Cerebellar cortex (tissue), 1 donor: ENCODE measurements around the gene CCR2.
"Not testable (repeated sequence)": the region's sequence is repeated elsewhere in the genome, so short reads cannot be mapped to it uniquely, and the experiment has no call there.

Experiments
- DNase-seq: peaks from one replicate; pipeline ENCODE4 v3.0.0-alpha.2; 2015; ENCODE audit warnings: low spot score

The CCR2 gene

DNA sequence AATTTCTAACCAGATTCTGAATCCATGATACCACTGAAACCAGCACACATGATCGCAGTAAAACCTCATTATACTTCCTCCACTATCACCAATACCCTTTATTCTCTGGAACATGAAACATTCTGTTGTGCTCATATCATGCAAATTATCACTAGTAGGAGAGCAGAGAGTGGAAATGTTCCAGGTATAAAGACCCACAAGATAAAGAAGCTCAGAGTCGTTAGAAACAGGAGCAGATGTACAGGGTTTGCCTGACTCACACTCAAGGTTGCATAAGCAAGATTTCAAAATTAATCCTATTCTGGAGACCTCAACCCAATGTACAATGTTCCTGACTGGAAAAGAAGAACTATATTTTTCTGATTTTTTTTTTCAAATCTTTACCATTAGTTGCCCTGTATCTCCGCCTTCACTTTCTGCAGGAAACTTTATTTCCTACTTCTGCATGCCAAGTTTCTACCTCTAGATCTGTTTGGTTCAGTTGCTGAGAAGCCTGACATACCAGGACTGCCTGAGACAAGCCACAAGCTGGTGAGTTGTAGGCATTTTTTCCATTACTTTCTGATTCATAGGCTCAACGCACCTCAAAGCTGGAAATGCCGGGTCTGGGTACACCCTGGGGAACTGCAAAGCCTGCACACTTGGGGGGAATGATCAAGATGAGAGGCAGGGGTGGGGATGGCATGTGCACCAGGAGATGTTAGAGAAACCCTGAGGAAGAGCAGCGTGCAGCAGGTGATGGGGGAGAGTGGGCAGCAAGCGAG is at the start of gene CCR2:
Gene CCR2, plus strand, starts transcription at position 465 of the 764 bp plus-strand sequence. CDS start 3,417 bp downstream, outside the sequence.
- no peak for DNase-seq

DNA sequence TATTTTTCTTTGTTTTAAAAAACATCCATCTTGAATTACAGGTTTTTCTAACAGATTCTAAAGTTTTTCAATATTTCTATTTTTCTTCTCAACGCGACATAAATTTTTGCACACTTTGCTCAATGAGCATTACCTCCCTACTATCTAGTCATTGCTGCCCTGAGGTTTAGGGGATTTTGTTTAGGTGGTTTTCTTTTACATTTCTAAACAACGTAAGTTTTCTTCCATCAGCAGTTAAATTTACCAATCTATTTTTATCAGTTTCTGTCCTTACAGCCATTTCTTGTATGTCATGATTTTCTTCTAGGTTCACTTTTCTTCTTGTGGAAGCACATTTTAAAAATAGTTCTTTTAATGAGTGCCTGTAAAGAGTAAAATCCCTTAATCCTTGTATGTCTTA is 49.2 kb upstream of the CCR2 start:
- no peak for DNase-seq

DNA sequence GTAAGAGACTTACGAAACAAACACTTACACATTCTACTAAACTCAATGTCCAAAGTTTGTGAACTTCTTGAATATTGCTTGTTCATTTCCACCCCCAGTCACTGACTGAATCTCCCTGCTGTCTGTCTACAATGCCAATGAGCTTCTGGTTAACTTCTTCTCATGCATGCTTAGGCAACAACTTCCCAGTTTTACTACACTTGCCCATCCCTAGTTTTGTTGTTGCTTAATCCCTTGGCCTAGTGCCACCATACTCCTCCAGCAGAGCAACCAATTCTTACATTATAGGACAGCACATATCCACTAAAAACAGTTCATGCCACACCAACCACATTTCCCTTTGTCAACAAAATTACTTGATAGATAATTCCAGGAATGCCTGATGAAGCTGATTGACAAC is 40.9 kb upstream of the CCR2 start:
- no peak for DNase-seq

- no peak for DNase-seq
Observed at GRCh38 chr3:46314517-46314916, 39.4 kb upstream of the CCR2 start.

DNA sequence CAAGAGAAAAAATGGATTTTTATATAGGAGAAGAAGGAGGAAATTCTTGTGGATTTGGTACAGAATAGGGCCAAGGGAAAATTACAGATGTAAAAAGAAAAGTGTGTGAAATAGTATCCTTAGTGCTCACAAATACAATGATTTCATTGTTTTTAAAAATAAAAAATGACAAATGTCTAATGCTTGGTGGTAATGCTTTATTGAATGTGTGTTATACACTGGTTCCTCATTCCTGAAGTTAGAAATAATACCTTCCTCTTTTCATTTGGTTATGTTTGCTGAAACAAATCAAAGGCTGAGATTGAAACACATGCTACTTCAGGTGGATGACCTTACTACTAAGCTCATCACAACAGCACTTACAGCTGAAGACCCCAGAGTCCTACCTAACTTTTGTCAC is 37.7 kb upstream of the CCR2 start:
- DNase-seq: no peak

DNA sequence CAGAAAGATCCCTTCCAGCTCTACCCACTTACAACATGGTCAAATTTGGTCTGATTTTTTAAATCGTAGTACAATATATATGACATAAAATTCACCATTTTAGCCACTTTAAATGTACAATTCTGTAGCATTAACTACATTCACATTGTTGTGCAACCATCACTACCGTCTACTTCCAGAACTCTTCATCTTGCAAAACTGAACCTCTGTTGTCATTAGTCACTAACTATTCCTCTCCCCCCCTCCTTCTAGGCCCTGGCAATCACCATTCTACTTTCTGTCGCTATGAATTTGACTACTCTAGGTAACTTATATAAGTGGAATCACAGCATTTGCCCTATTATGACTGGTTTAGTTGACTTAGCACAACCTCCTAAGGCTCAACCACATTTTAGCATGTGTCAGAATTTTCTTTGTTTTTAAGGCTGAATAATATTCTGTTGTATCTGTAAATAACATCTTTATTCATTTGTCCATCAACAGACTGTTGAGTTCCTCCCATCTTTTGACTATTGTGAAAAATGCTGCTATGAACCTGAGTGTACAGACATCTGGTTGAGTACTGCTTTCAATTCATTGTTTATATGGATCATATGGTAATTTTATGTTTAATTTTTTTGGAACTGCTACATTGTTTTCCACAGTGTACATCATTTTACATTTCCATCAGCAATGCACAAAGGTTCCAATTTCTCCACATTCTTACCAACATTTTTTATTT is 35.5 kb upstream of the CCR2 start:
- no peak for DNase-seq

- no peak for DNase-seq
Observed at GRCh38 chr3:46321461-46322104, 32.3 kb upstream of the CCR2 start.

GRCh38 chr3:46324036-46324435 is 29.9 kb upstream of the CCR2 start:
- DNase-seq: no peak

- no peak for DNase-seq
Observed at GRCh38 chr3:46325645-46326300, 28.1 kb upstream of the CCR2 start.

DNA sequence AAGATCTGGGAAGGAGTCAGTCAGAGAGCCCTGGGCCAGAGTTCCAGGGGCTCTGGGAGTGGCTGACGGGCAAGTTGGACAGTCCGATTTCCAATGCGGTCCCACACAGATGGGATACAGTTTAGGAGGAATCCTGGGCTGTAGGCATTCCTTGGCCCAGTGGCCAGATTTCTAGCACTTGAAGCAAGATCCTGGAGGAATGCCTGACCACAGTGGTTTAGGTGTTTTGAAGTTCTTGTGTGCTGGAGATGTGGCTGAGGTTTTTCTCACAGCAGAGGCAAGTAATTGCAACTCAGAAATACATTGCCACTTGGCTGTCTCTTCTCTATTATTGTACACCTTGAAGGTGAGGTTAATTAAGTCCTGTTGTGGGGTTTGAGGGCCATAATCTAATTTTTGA is 23.2 kb upstream of the CCR2 start:
- not testable (repeated sequence) for DNase-seq

DNA sequence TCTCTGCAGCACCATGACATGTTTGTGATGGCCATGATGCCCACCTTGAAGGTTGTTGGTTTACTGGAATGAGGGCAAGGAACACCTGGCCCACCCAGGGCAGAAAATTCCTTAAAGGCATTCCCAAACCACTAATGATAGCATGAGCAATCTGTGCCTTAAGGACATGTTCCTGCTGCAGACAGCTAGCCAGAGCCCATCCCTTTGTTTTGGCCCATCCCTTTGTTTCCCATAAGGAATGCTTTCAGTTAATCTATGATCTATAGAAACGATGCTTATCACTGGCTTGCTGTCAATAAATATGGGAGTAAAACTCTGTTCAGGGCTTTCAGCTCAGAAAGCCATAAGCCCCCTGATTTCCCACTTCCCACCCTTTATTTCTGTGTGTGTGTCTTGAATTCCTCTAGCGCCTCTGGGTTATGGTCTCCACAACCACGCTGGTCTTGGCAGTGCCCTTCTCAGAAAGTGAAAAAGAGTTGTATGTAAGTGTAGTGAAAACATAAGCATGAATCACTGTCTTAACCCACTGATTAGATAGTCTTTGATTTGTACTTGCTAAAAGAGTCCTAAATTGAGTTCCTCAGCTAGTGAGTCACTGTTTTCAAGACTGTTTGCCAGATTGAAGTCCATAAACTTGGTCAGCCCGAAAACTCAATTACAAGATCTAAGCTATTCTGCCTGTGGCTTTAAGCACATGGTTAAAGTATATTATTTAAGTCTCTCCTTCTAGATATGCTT is 19.0 kb upstream of the CCR2 start:
- DNase-seq: no peak

DNA sequence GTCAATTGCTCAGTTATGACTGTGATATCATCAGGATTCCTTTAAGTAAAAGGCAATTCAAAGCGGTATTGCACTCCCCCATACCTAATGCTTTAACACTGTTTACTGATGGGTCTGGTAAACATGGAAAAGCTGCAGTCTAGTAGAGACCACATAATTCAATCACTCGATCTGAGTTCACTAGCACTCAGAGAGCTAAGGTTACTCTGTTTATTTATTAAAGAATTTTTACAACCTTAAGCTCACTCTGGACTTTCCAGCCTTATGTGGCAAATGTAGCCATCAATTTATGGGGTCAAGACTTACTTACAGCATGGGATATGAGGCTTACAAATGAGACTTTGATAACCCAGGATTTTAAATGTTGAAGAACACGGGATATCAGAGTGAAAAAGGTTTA is 18.4 kb upstream of the CCR2 start:
- no peak for DNase-seq

GRCh38 chr3:46337911-46338310 is 16.0 kb upstream of the CCR2 start:
- no peak for DNase-seq

GRCh38 chr3:46338840-46339239 is 15.1 kb upstream of the CCR2 start:
- no peak for DNase-seq

DNA sequence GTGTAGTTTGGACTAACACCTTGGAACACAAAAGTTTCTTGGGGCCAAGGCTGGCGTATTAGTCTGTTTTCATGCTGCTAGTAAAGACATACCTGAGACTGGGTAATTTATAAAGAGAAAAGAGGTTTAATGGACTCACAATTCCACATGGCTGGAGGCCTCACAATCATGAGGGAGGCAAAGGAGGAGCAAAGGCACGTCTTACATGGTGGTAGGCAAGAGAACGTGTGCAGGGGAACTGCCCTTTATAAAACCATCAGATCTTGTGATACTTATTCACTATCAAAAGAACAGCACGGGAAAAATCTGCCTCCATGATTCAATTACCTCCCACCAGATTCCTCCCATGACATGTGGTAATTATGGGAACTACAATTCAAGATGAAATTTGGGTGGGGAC is 9.4 kb upstream of the CCR2 start:
- DNase-seq: no peak

DNA sequence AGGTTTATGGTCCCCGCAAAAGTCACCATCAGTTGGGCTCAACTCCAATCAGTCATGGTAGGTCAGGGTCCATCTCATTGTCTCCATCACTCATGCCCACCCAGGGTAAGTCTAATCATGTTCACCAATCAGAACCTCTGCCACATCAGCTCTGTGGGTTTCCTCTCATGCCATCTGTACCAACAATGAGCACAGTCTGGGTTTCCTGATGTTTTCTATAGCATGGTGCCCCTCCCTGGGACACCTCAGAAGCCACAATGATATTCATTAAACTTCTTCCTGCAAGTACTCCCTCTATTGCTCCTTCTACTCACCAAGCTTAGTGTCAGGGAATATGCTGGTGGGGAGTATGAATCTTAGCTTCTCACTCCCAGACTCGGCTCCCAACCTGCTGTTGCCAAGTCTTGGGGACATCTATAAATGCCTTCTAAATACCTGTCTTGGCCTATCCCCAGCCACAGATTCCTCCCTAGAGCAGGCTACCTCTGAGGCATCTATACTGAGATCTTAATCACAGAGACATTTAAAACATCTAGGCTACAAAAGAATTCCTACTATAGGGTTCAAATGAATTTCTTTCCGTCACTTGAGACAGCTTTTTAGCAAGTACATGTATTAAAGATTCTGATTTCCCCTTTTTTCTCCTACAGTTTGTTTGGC is 5.0 kb upstream of the CCR2 start:
- DNase-seq: no peak

- no peak for DNase-seq
Observed at GRCh38 chr3:46349484-46350261, 4.2 kb upstream of the CCR2 start.

DNA sequence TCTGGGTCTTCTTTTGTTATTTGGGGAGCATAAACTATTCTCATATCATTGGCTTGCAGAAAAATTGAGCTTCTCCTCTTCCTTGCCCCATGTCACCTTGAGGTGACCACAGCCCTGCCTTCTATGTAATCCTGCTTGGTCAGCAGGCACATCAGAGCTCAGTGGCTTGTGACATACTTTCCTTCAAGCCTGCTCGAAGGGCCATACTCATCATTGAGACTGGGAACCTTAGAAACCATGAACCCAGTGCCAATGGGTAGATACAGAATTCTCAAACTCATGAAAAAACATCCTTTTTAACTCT is 3.7 kb upstream of the CCR2 start:
- no peak for DNase-seq

GRCh38 chr3:46351646-46352045 is 2.3 kb upstream of the CCR2 start:
- DNase-seq: no peak

DNA sequence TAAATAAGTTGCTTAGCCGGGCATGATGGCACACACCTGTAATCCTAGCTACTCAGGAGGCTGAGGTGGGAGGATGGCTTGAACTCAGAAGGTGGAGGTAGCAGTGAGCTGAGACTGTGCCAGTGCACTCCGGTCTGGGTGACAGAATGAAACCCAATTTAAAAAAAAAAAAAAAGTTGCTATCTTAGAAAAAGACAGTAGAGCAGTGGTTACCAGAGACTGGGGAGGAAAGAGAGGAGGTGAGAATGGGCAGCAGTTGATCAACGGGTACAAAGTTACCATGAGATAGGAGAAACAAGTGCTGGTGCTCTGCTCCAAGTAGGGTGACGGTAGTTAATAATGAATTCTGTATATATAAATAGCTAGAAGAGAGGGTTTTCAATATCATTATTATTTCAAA is 821 bp upstream of the CCR2 start:
- no peak for DNase-seq

- no peak for DNase-seq
Observed at GRCh38 chr3:46354478-46354877, 567 bp downstream of the CCR2 start.
